H1 (cell line): ENCODE data around the gene ADAMTS13. TPM values are rescaled to one million over a fixed set of nuclear protein-coding genes. Genes with fewer than 3 reads are reported as not detected.

Experiments used
- HDAC2 ChIP-seq, 2 experiments: fragments of 300-600 bp in 1 of 2; sonication (generic) in 1 of 2; IDR thresholded peaks; 2 replicates each; pipeline ENCODE4 v1.6.1; 2011 to 2012; ENCODE audit warnings: low read depth in 2 of 2, low read length in 2 of 2, mild to moderate bottlenecking in 2 of 2, moderate library complexity in 2 of 2, borderline replicate concordance in 1 of 2, inconsistent platforms in 1 of 2
- polyA plus RNA-seq, 7 experiments: library from polyadenylated mRNA; depleted of rRNA in 3 of 7; stranded (reverse) in 5 of 7; unstranded in 2 of 7; fragments of >200 nt in 5 of 7; fragments of 200-250 nt in 2 of 7; gene quantifications; 1 replicate in 5 of 7; 2 replicates in 1 of 7; 4 replicates in 1 of 7; pipeline versions ENCODE4 v1.2.1 to v1.2.3, GENCODE V29; 2011 to 2013; ENCODE audit warnings: missing spikeins in 2 of 7, mixed read lengths in 2 of 7
- total RNA-seq: library from RNA; stranded (reverse); fragmentation: NEBNext Ultra II Directional; extraction: Animal tissue kit (Norgen Biotek cat#: 25700); gene quantifications from 2 replicates; pipeline ENCODE4 v1.2.1, GENCODE V29; 2021

The ADAMTS13 gene
- total and polyA plus RNA-seq, 2 of the 8 experiments (the other 6 are each of a cell fraction or from before 2014, with no cell fraction given) = 4.4 to 5.8 TPM

DNA sequence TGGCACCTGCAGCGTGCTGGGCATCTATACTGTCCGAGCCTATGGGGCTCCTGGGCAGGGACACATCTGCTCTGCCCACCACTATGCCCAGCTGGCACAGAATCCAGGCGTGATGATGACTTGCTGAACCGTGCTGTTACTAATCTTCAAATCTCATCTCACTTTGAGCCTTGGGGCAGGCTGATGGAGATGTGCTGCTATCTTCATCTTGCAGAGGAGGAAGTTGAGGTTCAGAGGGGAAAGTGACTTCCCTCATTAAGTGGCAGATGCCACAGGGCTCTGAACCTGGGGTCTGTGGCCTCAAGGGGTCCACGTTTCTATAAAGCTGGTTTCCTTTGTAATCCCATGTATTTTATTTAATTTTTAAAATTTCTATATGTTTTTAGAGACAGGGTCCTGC, 52.0 kb downstream of the ADAMTS13 start (continued):
- no peak for TF ChIP-seq HDAC2 (IDR thresholded peaks at IDR 0.05; ENCODE audit: borderline replicate concordance in 1 of 2, low read depth in 2 of 2, low read length in 2 of 2)
